ENCODE data around the gene GRIA4. TPM values are rescaled to one million over a fixed set of nuclear protein-coding genes. Genes with fewer than 3 reads are reported as not detected.

GRIA4 gene
- total and polyA plus RNA-seq, 11 donors, result 0.45 TPM; not detected in 10

DNA sequence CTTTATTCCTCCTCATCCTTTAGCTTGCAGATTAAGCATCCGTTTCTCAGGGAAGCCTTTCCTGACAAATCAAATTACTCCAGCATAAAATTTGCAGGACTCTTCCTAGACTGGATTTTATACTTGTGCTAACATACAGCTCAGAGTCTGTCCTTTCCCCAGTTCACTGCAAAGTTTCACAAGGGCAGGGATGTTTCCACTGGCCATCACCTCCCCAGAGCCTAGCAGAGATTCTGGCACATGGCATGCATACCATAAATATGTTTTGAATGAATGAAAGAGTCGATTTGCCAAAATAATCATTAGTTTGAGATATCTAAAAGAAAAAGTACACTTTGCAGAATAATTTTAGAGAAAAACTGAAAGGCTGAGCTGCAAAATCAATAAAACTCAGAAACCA is 401.6 kb downstream of the GRIA4 start:
- 71 to 80% (median 73%) methylated on average over 2 of the region's 2 CpGs for WGBS, 4 donors
- Histone ChIP-seq H3K9me3 (peaks cover 0 to 3% (median 0%) of the 10 kb centered on the region in 12 donors), H3K4me3 (no peak overlapping the region), H3K27ac (no peak overlapping the region), H3K4me1 (peaks cover 0 to 25% (median 5%) of the 10 kb centered on the region in 12 donors), H3K27me3 (no peaks in the 10 kb centered on the region), H3K36me3 (peaks cover 4 to 47% (median 41%) of the 10 kb centered on the region in 9 donors)
- TF ChIP-seq POLR2A (IDR thresholded peaks at IDR 0.05), result no peak
- TF ChIP-seq CTCF (IDR thresholded peaks at IDR 0.05), result no peak
- intact Hi-C loops (cut with DNase I), result no loop called here
- no peak for ATAC-seq
- no peak for DNase-seq

DNA sequence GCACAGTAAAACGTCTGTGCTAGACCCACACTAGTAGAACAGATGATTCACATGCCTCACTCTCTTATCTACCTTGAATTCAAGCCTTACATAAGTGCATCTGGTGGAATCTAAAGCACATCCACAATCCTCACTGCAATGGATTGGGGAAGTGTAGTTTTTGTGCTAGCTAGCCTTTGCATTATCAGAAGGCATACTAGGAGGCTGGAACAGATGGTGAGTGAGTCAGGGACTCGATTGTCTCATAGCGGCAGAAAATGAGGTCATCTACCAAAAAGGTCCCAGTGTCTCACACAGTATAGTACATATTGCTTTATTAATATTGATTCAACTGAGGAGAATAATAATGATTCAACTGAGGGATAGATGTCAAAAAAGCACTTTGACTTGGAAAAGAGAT is 402.9 kb downstream of the GRIA4 start:
- H3K4me3 ChIP-seq, result no peak overlapping the region
- H3K9me3 ChIP-seq, result peaks cover 0 to 3% (median 0%) of the 10 kb centered on the region in 12 donors
- H3K27ac ChIP-seq, result peak overlapping the region in 6 of 12 donors; percentile 11 to 57 (median 40)
- peaks cover 4 to 36% (median 31%) of the 10 kb centered on the region in 9 donors for H3K36me3 ChIP-seq
- no peaks in the 10 kb centered on the region for H3K27me3 ChIP-seq
- intact Hi-C loops (cut with DNase I), result no loop called here
- 29 to 32% (median 30%) methylated on average over 3 of the region's 3 CpGs for WGBS, 4 donors
- TF ChIP-seq POLR2A (IDR thresholded peaks at IDR 0.05) (no peak), CTCF (IDR thresholded peaks at IDR 0.05) (no peak)
- peaks cover 0 to 36% (median 11%) of the 10 kb centered on the region in 12 donors for H3K4me1 ChIP-seq
- DNase-seq (peak in 2 of 5 donors; percentile 9 to 35), ATAC-seq (peak; percentile 82 to 97 (median 88))

DNA sequence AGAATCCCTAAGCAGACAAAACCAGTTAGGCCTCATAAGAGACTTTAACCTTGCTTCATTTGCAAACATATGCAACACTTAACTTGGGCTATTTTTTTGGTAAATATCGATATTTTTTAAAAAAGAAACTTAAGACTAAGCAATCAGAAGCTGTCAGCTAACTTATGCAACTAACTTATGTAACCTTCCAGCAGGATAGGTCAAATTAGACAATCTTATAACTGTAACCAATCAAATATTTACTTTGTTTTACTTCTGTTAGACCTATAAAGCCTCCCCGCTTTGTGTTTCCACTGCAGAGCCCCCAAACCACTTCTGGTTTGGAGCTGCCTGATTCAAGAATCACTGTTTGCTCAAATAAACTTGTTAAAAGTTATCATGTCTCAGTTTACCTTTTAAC is 404.2 kb downstream of the GRIA4 start:
- Histone ChIP-seq H3K27ac (no peak overlapping the region), H3K27me3 (no peaks in the 10 kb centered on the region), H3K4me1 (peaks cover 0 to 47% (median 18%) of the 10 kb centered on the region in 12 donors), H3K9me3 (no peaks in the 10 kb centered on the region), H3K36me3 (peaks cover 0 to 24% (median 18%) of the 10 kb centered on the region in 9 donors), H3K4me3 (no peak overlapping the region)
- DNase-seq (no peak), ATAC-seq (no peak)
- intact Hi-C loops (cut with DNase I), result no loop called here
- no peak for TF ChIP-seq POLR2A (IDR thresholded peaks at IDR 0.05)
- TF ChIP-seq CTCF (IDR thresholded peaks at IDR 0.05), result no peak
- WGBS, 4 donors, result 94 to 99% (median 97%) methylated on average over 2 of the region's 2 CpGs

DNA sequence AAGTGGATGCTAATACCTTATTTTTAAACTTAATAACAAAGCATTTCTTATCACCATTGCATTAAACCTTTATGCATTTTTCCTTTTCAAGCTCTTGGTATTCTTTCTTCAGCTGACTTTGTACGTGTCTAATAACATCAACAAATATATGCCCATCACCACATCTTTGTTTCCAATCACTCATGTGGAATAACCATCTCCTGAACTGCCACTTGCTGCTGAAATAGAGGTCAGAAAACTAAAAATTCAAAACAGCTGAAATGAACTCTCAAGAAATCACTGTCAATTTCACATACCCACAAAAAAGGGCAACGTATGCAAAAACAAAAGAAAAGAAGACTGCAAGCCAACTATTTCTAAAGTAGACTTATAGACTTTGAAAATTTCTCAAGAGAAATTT is 404.7 kb downstream of the GRIA4 start:
- Histone ChIP-seq H3K4me3 (no peak overlapping the region), H3K4me1 (peaks cover 0 to 52% (median 22%) of the 10 kb centered on the region in 12 donors)

DNA sequence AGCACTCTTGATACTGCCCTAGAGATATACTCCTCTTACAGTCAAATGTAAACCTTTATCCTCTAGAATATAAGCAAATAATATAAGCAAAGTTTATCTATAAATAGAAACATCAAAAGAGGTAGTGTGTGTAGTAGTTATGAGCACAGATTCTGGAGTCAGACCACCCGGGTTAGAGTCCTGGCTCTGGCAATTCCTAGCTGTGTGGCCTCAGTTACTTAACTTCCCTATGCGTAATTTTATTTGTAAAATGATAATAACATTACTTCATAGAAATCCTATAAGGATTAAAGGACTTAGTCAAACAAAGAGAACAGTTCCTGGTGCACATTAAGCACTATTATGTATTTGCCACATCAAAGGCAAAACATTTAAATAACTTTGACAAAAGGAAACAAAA is 405.2 kb downstream of the GRIA4 start:
- Histone ChIP-seq H3K27me3 (no peaks in the 10 kb centered on the region), H3K36me3 (peaks cover 0 to 14% (median 8%) of the 10 kb centered on the region in 9 donors), H3K27ac (no peak overlapping the region), H3K4me1 (peaks cover 0 to 57% (median 26%) of the 10 kb centered on the region in 12 donors), H3K4me3 (no peak overlapping the region), H3K9me3 (no peaks in the 10 kb centered on the region)
- 75 to 90% (median 77%) methylated on average over 2 of the region's 2 CpGs for WGBS, 4 donors
- intact Hi-C loops (cut with DNase I), result no loop called here
- no peak for TF ChIP-seq POLR2A (IDR thresholded peaks at IDR 0.05)
- no peak for TF ChIP-seq CTCF (IDR thresholded peaks at IDR 0.05)
- ATAC-seq (no peak), DNase-seq (no peak)

More for the DNA sequence above, 404.7 kb downstream of the GRIA4 start:
- DNase-seq, result no peak
- peaks cover 0 to 18% (median 12%) of the 10 kb centered on the region in 9 donors for H3K36me3 ChIP-seq
- no peak for ATAC-seq
- WGBS, 4 donors, result 75 to 87% (median 82%) methylated on average over 2 of the region's 2 CpGs
- intact Hi-C loops (cut with DNase I), result no loop called here
- TF ChIP-seq POLR2A (IDR thresholded peaks at IDR 0.05), result no peak
- H3K9me3 ChIP-seq, result no peaks in the 10 kb centered on the region
- no peak overlapping the region for H3K27ac ChIP-seq
- H3K27me3 ChIP-seq, result no peaks in the 10 kb centered on the region

Measured in heart left ventricle (tissue), 16 donors.